GM21717 (cell line): ENCODE data around the gene ELP4.

ENCODE experiments used
- ATAC-seq: cut with Tn5 transposase; IDR thresholded peaks from one replicate; pipeline ENCODE4 v1.9.1; 2021; ENCODE audit warnings: mild to moderate bottlenecking, moderate library complexity; ENCODE audit not compliant: unreplicated experiment

The ELP4 gene

GRCh38 chr11:31821235-31821764, 311.7 kb downstream of the ELP4 start:
- no peak for ATAC-seq

DNA sequence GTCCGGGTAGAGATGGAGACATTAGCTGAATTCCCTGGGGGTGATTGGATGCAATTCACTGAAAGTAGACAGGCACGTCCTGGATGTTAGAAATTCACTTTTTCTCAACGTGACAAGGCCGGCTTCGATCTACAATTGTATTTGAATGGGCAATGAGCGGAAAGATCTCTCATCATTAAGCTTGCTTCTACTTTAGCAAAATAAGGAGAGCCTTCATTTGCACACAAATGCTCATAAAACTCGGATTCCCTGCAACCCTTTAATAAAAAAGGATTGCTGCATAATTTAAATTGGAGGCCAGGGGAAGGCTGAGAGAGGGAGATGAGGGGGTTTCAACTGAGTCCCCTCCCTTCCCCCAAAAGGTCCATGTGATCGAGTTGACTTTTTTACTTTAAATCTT, 312.2 kb downstream of the ELP4 start:
- no peak for ATAC-seq

- ATAC-seq = no peak
These were observed 312.8 kb downstream of the ELP4 start for GRCh38 chr11:31822175-31822926.

DNA sequence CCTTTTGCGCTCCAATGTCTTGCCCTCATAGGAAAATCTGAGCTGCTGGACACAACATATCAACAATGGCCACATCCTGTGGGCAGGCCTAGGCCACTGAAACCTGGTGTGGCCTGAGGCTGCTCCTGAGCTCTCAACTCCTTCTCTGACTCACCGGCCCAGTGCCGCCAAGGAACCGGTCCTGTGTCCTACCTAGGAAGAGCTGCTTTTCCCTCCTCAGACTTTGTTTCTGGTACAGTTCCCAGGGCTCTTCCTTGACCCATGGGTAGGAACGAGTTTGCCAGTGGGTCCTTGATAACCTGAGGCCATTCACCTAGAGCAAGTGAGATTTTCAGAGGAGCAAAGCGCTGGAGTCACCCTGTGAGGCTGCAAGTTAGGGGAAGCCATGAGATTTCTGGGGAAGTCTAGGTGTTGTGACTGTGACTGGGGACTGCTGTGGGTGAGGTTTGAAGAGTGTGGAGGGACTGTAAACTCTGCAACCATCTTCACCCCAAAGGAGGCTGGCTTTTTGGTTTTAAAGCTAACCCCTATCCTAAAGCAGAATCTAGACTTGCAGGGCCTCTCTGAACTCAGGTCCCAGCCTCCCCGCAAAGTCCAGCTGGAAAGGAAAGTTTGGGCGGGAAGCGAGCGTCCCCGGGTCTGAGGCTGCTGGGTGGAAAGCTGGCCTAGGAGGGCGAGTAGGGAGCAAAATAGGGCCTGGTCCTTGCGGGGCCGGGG, 313.5 kb downstream of the ELP4 start:
- ATAC-seq = no peak

- ATAC-seq = no peak
These were observed 314.2 kb downstream of the ELP4 start for GRCh38 chr11:31823644-31824331.

DNA sequence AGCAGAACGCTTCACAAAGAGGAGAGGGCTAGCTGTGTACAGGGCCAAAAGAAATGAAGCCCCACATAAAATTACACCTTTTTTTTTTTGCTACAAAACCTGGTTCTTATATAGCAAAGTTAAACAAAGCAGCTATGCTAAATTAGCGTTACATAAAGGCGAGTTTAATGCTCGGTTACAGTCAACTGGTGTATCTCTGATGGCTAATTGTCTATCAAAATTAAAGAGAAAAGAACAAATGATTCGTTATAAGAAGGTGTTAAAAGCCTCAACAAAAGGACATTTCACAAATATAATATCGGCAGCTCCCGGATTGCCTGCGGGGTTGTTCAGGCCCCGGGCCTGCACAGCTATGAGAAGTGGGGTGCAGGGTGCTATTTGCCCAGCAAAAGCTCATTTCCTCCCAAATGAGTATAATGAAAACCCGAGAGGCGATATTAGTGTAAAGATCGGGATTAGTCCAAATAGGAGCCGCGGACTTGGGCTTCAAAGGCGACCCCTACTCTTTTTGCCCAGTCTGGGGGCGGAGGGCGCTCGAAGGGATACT, 314.8 kb downstream of the ELP4 start:
- ATAC-seq = no peak

DNA sequence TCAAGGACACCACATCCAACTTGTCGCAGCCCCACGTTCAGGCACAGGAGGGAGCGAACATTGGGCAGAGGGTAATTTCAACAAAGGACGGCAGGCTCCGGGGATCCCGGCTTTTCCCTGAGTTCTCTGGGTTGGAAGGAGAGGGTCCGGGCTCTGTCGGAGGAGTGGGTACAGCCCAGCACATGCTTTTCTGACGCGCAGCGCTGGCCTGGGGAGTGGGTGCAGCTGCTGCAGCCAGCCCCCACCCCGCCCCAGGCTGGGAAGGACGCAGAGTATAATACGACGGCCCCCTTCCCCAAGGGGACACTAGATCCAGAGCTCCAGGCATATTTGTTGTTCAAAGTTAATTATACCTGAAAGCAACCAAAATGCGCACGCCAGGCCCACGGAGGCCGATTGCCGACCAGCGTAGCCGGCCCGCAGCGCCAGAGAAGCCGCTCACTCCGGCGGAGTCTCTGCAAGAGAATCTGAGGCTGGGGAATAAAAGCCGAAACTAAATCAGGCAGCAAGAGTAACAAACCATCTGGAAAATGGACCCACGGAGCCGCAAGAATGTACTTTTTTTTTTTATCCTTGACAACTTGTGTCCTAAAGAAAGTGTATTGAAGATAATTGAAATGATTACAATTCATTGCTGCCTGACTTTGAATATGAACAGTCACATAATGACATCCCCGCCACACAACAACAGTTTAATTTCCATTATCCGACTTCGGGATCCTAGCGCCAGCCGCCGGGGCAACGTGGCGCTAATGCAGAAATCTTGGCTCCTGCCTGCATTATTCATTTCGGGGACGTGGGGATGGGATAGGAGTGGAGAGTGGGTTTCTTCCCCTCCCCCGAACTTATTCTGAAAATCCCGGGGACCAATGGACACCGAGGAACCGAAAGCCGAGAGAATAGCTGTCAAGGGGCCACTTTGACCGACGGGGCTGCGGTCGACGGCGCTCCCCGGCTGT, 315.6 kb downstream of the ELP4 start:
- no peak for ATAC-seq

DNA sequence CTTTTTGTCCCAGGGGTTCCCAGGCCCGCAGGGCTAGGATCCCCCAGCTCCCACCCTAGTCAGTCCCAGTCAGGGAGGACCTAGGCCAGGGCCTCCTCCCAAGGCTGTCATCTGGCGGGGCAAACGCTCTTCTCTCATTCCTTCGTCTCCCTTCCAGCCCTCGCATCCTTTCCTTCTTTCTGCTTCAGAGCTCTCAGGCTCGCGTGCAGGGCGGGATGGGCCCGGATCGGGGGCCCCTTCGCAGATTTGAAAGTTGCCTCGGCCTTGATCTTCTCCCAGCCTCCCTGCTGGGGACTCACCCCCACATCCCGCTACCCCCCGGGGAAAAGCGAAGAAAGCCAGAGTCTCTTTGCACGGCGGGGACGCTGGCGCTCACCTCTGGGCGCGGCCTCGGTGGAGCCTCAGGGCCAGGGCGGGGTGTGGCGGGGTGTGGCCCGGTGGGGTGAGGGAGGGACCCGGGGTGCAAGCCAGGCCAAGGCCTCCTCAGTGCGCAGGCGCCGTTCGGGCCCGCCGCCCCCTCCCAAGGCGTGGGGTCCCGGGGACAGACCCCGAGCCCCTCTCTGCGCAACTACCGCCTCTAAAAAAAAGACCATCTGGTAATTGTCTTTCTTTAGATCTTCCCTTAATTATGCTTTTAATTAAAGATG, 316.4 kb downstream of the ELP4 start:
- no peak for ATAC-seq

DNA sequence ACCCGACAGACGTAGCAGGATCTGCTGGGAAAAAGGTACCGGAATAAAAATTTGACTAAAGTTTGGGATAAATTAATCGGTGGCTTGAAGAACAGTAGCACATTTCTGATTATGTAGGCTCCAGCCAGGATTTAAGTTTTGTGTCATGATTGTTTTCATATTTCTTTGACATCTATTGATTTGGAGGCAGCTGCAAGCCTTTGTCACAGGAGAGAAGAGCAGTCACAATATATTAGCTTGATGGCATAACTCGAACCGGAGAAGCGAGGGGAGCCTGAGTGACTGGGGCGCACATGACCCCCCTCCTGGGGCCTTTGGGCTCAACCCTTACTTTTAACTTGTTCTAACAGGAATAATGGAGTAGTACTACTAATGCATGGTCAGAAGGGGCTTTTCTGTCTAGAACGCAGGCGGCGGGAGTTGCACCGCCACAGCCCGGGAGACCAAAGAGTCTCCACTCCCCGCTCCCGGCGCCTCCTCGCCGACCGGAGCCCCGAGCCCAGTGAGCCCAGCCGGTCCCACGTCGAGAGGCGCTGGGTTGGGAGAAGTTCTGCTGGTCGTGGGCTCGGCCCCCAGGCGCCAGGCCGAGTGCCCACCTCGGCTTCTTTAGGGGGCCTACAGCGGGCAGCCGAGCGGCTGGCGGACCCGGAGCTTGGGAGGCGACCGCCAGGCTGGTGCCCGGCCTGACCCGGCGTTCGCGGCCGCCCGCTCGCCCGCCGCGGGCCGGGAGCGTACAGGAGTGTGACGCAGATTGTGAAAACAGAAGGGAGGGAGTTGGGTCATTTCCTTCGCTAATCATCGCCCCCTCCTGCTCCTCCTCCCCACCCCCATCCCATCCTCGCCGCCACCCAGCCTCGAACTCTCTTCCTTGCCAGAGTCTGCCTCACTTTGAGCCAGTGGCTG, 317.2 kb downstream of the ELP4 start:
- no peak for ATAC-seq

DNA sequence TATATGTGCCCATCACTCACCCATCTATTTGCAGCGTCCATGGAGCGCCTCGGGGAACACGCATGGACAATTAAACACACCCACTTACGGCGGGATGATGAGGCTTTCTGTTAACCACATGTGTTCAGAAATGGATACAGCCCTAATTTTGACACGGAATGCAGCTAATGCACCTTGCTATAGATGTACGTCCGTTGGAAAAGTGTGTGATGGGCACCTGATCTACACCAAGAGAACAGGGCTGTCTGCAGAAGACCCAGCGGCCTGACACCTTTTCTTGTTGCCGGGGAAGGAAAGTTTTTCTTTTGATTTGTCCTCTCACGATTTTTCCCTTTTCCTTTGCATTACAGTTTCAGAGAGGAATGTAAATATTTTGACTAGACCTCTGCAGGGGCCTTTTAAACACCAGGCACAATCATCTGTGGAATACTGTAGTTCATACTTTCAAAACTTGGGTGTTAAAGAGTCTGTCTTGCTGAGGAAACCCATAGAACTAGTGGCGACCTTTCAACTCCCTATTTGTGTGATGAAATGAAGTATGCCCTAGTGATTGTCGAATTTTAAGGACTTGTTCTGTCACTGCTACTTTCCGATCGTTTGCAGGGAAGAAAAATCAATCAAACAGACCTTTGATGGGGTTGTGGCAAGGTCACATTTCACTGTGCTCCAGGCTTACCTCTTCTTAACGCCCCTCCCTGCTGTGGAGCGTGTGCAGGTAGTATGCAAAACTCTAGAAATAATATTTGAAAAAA, 318.1 kb downstream of the ELP4 start:
- no peak for ATAC-seq

- ATAC-seq = no peak
These were observed 318.6 kb downstream of the ELP4 start for GRCh38 chr11:31828217-31828616.

GRCh38 chr11:31830406-31830805, 320.8 kb downstream of the ELP4 start:
- ATAC-seq = no peak

DNA sequence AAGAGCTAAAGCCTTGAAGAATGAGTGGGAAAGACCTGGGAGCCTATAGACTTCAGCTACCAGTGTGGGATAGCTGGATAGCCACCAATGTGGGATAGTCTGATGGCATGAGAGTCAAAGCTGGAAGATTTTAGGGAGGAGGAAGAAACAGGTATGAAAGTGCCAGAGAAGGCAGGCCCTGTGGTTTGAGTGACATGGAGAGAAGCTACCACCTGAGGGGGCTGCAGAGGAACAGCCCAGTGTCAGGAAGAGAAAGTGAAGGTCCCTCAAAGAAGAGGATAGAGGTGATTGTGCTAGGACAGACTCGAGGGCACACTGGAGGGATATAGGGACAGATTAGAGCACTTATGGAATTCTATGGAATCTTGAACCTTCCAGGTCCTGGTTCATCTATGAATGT, 324.7 kb downstream of the ELP4 start:
- no peak for ATAC-seq
